ENCODE data around the gene GP9. TPM values are rescaled to one million over a fixed set of nuclear protein-coding genes. Genes with fewer than 3 reads are reported as not detected.

Gene GP9
- polyA plus RNA-seq, 1 donor from 2014 or later, result not detected

DNA sequence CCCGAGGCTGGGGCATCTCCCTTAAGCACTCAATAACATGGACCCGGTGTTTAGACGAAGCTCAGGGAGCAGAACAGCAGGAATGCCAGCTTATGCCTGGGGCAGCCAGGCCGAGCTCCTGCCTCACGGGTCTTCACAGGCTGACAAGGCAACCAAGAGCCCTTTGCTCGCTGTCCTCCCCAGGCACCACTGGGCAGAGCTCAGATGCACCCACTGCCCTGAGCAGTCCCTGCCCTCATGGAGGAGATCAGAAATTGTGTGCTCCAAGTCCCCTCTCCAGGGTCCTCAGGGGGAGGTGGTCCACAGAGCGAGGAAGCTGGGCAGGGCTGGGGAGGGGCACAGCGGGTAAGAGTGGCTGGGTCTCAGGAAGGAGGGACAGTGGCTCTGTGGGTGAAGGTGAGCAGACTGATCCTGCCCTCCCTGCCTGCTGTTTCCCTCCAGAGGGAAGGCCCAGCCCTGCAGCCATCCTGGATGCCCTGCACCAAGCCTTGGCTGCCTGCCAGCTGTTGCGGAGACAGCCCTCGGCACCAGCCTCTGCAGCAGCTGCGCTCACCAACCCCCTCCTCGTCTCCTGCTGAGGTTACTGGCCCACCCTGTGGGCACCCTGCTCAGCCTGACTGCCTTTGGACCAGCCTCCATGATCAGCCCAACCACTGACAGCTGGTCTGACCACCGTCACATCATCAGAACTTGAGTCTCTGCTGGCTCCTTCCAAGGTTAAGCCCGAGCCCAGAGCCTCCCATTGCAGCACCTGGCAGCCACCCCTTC lies 21.1 kb upstream of the GP9 start:
- TF ChIP-seq MXI1 (conservative IDR thresholded peaks at IDR 0.05; ENCODE audit: poor library complexity, severe bottlenecking) (no peak), EZH2 (IDR thresholded peaks at IDR 0.05; ENCODE audit: borderline replicate concordance, insufficient read depth, low read length, poor library complexity, severe bottlenecking) (no peak), RAD21 (conservative IDR thresholded peaks at IDR 0.05) (no peak), SMC3 (conservative IDR thresholded peaks at IDR 0.05; ENCODE audit: poor library complexity) (no peak), TAF1 (IDR thresholded peaks at IDR 0.05; ENCODE audit: low read depth) (no peak), EP300 (conservative IDR thresholded peaks at IDR 0.05; ENCODE audit: poor library complexity, severe bottlenecking) (no peak), POLR2AphosphoS5 (IDR thresholded peaks at IDR 0.05) (no peak)
- TF ChIP-seq, protein P1, sequence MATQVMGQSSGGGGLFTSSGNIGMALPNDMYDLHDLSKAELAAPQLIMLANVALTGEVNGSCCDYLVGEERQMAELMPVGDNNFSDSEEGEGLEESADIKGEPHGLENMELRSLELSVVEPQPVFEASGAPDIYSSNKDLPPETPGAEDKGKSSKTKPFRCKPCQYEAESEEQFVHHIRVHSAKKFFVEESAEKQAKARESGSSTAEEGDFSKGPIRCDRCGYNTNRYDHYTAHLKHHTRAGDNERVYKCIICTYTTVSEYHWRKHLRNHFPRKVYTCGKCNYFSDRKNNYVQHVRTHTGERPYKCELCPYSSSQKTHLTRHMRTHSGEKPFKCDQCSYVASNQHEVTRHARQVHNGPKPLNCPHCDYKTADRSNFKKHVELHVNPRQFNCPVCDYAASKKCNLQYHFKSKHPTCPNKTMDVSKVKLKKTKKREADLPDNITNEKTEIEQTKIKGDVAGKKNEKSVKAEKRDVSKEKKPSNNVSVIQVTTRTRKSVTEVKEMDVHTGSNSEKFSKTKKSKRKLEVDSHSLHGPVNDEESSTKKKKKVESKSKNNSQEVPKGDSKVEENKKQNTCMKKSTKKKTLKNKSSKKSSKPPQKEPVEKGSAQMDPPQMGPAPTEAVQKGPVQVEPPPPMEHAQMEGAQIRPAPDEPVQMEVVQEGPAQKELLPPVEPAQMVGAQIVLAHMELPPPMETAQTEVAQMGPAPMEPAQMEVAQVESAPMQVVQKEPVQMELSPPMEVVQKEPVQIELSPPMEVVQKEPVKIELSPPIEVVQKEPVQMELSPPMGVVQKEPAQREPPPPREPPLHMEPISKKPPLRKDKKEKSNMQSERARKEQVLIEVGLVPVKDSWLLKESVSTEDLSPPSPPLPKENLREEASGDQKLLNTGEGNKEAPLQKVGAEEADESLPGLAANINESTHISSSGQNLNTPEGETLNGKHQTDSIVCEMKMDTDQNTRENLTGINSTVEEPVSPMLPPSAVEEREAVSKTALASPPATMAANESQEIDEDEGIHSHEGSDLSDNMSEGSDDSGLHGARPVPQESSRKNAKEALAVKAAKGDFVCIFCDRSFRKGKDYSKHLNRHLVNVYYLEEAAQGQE (IDR thresholded peaks at IDR 0.05; ENCODE audit: borderline replicate concordance), result no peak
- TF ChIP-seq, protein P2, sequence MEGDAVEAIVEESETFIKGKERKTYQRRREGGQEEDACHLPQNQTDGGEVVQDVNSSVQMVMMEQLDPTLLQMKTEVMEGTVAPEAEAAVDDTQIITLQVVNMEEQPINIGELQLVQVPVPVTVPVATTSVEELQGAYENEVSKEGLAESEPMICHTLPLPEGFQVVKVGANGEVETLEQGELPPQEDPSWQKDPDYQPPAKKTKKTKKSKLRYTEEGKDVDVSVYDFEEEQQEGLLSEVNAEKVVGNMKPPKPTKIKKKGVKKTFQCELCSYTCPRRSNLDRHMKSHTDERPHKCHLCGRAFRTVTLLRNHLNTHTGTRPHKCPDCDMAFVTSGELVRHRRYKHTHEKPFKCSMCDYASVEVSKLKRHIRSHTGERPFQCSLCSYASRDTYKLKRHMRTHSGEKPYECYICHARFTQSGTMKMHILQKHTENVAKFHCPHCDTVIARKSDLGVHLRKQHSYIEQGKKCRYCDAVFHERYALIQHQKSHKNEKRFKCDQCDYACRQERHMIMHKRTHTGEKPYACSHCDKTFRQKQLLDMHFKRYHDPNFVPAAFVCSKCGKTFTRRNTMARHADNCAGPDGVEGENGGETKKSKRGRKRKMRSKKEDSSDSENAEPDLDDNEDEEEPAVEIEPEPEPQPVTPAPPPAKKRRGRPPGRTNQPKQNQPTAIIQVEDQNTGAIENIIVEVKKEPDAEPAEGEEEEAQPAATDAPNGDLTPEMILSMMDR (IDR thresholded peaks at IDR 0.05; ENCODE audit: poor library complexity, severe bottlenecking), result no peak
- H3K27me3 ChIP-seq (ENCODE audit: insufficient read depth, low read depth, low read length), result no peaks in the 10 kb centered on the region
- H3K9me3 ChIP-seq (ENCODE audit: low read length), result no peaks in the 10 kb centered on the region
- H3K4me2 ChIP-seq (ENCODE audit: low read length), result no peak overlapping the region
- no peaks in the 10 kb centered on the region for H3K9me2 ChIP-seq (ENCODE audit: insufficient read depth, low read length)
- no peaks in the 10 kb centered on the region for H3F3A ChIP-seq (ENCODE audit: insufficient read depth, low read length, poor library complexity, severe bottlenecking)
- H2AFZ ChIP-seq (ENCODE audit: low read depth, low read length), result no peak overlapping the region
- H4K20me1 ChIP-seq (ENCODE audit: insufficient read depth), result no peaks in the 10 kb centered on the region
- H3K36me3 ChIP-seq (ENCODE audit: insufficient read depth, low read length), result no peaks in the 10 kb centered on the region
- no peaks in the 10 kb centered on the region for H3K79me2 ChIP-seq (replicated peaks; ENCODE audit: insufficient read depth, low read length)
- no peak overlapping the region for H3K9ac ChIP-seq (ENCODE audit: low read length)
- H3K4me3 ChIP-seq (ENCODE audit: low read length), result no peak overlapping the region
- no peak overlapping the region for H3K27ac ChIP-seq (ENCODE audit: low read length)

DNA sequence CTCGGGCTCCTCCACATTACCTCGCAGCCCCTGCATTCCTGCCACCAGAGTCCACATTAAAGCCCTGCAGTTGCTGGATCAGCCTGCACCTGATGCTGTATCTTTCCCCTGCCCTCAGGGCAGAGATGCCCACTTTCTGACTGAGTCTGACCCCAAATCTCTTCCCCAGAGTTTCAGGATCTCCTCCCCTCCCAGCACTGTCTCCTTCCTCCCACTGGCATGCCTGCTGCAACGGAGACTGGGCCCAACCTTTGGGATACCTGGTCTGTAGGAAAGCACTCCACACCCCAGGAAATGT lies 20.6 kb upstream of the GP9 start:
- no peak overlapping the region for H3K27ac ChIP-seq (ENCODE audit: low read length)
- H3K9me2 ChIP-seq (ENCODE audit: insufficient read depth, low read length), result no peaks in the 10 kb centered on the region
- no peaks in the 10 kb centered on the region for H3F3A ChIP-seq (ENCODE audit: insufficient read depth, low read length, poor library complexity, severe bottlenecking)
- H3K9me3 ChIP-seq (ENCODE audit: low read length), result no peaks in the 10 kb centered on the region
- no peak overlapping the region for H3K4me2 ChIP-seq (ENCODE audit: low read length)
- no peak overlapping the region for H2AFZ ChIP-seq (ENCODE audit: low read depth, low read length)
- no peaks in the 10 kb centered on the region for H3K36me3 ChIP-seq (ENCODE audit: insufficient read depth, low read length)
- no peaks in the 10 kb centered on the region for H3K79me2 ChIP-seq (replicated peaks; ENCODE audit: insufficient read depth, low read length)
- H3K9ac ChIP-seq (ENCODE audit: low read length), result no peak overlapping the region
- TF ChIP-seq EP300 (conservative IDR thresholded peaks at IDR 0.05; ENCODE audit: poor library complexity, severe bottlenecking) (no peak), RAD21 (conservative IDR thresholded peaks at IDR 0.05) (no peak), EZH2 (IDR thresholded peaks at IDR 0.05; ENCODE audit: borderline replicate concordance, insufficient read depth, low read length, poor library complexity, severe bottlenecking) (no peak), SMC3 (conservative IDR thresholded peaks at IDR 0.05; ENCODE audit: poor library complexity) (no peak), POLR2AphosphoS5 (IDR thresholded peaks at IDR 0.05) (no peak), MXI1 (conservative IDR thresholded peaks at IDR 0.05; ENCODE audit: poor library complexity, severe bottlenecking) (no peak), TAF1 (IDR thresholded peaks at IDR 0.05; ENCODE audit: low read depth) (no peak)
- TF ChIP-seq, protein P1 (IDR thresholded peaks at IDR 0.05; ENCODE audit: borderline replicate concordance), result no peak
- TF ChIP-seq, protein P2 (IDR thresholded peaks at IDR 0.05; ENCODE audit: poor library complexity, severe bottlenecking), result no peak
- H4K20me1 ChIP-seq (ENCODE audit: insufficient read depth), result no peaks in the 10 kb centered on the region
- H3K27me3 ChIP-seq (ENCODE audit: insufficient read depth, low read depth, low read length), result no peaks in the 10 kb centered on the region
- H3K4me3 ChIP-seq (ENCODE audit: low read length), result no peak overlapping the region
